Testis (tissue), 2 donors: ENCODE data around the gene AMOTL1.

Experiments
- CTCF ChIP-seq, 3 experiments: fragments of 450-650 bp in 2 of 3; fragments of 200-600 bp in 1 of 3; sonication (generic) in 1 of 3; IDR thresholded peaks; one replicate each; pipeline ENCODE4 v1.5.1; 2016 to 2019; ENCODE audit warnings: antibody characterized with exemption in 3 of 3, mild to moderate bottlenecking in 2 of 3, moderate library complexity in 1 of 3
- POLR2A ChIP-seq: fragments of 450-650 bp; IDR thresholded peaks from one replicate; pipeline ENCODE4 v1.6.1; 2017; ENCODE audit warnings: antibody characterized with exemption, mild to moderate bottlenecking, moderate library complexity

- TF ChIP-seq POLR2A = no peak
- TF ChIP-seq CTCF (IDR thresholded peaks at IDR 0.05) = no peak
These were observed 59.9 kb downstream of the AMOTL1 start for GRCh38 chr11:94828088-94828487.
